Adrenal gland (tissue), 5 donors: Measurements from ENCODE around the gene BLID.

Experiments
- POLR2A ChIP-seq, 2 donors: fragments of 450-650 bp; IDR thresholded peaks; one replicate each; pipeline ENCODE4 v1.6.1; 2017; ENCODE audit warnings: antibody characterized with exemption in 2 of 2, mild to moderate bottlenecking in 2 of 2, moderate library complexity in 1 of 2
- TF ChIP-seq, protein P1 (sequence below), 6 experiments: fragments of 450-650 bp in 4 of 6; fragments of 200-600 bp in 2 of 6; sonication (generic) in 1 of 6; IDR thresholded peaks; 1 replicate in 5 of 6; 2 replicates in 1 of 6; pipeline versions ENCODE4 v1.5.1 to v1.8.0; 2016 to 2021; ENCODE audit warnings: antibody characterized with exemption in 6 of 6, mild to moderate bottlenecking in 2 of 6, moderate library complexity in 1 of 6
- donor health status: DM: no; HTN: no; CAD: no.

GRCh38 chr11:122114976-122115375 lies 1.0 kb downstream of the BLID start:
- no peak for TF ChIP-seq POLR2A (IDR thresholded peaks at IDR 0.05)
- TF ChIP-seq, protein P1, sequence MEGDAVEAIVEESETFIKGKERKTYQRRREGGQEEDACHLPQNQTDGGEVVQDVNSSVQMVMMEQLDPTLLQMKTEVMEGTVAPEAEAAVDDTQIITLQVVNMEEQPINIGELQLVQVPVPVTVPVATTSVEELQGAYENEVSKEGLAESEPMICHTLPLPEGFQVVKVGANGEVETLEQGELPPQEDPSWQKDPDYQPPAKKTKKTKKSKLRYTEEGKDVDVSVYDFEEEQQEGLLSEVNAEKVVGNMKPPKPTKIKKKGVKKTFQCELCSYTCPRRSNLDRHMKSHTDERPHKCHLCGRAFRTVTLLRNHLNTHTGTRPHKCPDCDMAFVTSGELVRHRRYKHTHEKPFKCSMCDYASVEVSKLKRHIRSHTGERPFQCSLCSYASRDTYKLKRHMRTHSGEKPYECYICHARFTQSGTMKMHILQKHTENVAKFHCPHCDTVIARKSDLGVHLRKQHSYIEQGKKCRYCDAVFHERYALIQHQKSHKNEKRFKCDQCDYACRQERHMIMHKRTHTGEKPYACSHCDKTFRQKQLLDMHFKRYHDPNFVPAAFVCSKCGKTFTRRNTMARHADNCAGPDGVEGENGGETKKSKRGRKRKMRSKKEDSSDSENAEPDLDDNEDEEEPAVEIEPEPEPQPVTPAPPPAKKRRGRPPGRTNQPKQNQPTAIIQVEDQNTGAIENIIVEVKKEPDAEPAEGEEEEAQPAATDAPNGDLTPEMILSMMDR (IDR thresholded peaks at IDR 0.05) = no peak
